Measurements from ENCODE around the gene PPRC1.

DNA sequence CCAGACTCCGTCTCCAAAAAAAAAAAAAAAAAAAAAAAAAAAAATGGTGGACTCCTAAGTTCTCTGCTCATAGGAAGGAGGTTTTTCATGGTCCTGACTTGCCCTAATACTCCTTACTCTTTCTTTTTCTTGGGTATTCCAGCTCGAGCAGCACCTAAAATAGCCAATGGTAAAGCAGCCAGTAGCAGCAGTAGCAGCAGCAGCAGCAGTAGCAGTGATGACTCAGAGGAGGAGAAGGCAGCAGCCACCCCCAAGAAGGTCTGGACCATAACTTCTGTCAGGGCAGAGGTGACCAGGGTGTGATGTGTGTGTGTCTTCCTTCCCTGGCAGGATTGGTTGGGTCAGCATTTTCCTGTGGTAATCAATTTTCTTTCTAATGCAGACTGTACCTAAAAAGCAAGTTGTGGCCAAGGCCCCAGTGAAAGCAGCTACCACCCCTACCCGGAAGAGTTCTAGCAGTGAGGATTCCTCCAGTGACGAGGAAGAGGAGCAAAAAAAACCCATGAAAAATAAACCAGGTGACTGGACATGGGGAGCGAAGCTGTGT lies 26.3 kb downstream of the PPRC1 start:
- TF ChIP-seq EZH2phosphoT487 (IDR thresholded peaks at IDR 0.05; ENCODE audit: insufficient read depth, low read depth), result no peak
- TF ChIP-seq EZH2 (IDR thresholded peaks at IDR 0.05; ENCODE audit: insufficient read depth, poor library complexity, severe bottlenecking), result no peak

All from GM23248 (cell line).